GM18907 (cell line): ENCODE results near the gene ARHGAP24.
"Not testable (repeated sequence)": the region's sequence is repeated elsewhere in the genome, so short reads cannot be mapped to it uniquely, and the experiment has no call there.

Experiments
- ATAC-seq: cut with Tn5 transposase; IDR thresholded peaks from one replicate; pipeline ENCODE4 v1.9.1; 2021; ENCODE audit warnings: mild to moderate bottlenecking, moderate library complexity; ENCODE audit not compliant: unreplicated experiment

ARHGAP24 gene

GRCh38 chr4:85515701-85516100, 40.8 kb downstream of the ARHGAP24 start:
- no peak for ATAC-seq

DNA sequence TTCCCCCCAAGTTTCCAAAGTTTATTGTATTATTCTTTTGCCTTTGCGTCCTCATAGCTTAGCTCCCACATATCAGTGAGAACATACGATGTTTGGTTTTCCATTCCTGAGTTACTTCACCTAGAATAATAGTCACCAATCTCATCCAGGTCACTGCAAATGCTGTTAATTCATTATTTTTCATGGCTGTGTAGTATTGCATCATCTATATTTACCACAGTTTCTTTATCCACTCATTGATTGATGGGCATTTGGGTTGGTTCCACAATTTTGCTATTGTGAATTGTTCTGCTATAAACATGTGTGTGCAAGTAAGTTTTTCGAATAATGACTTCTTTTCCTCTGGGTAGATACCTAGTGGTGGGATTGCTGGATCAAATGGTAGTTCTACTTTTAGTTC, 43.6 kb downstream of the ARHGAP24 start:
- ATAC-seq, result not testable (repeated sequence)

DNA sequence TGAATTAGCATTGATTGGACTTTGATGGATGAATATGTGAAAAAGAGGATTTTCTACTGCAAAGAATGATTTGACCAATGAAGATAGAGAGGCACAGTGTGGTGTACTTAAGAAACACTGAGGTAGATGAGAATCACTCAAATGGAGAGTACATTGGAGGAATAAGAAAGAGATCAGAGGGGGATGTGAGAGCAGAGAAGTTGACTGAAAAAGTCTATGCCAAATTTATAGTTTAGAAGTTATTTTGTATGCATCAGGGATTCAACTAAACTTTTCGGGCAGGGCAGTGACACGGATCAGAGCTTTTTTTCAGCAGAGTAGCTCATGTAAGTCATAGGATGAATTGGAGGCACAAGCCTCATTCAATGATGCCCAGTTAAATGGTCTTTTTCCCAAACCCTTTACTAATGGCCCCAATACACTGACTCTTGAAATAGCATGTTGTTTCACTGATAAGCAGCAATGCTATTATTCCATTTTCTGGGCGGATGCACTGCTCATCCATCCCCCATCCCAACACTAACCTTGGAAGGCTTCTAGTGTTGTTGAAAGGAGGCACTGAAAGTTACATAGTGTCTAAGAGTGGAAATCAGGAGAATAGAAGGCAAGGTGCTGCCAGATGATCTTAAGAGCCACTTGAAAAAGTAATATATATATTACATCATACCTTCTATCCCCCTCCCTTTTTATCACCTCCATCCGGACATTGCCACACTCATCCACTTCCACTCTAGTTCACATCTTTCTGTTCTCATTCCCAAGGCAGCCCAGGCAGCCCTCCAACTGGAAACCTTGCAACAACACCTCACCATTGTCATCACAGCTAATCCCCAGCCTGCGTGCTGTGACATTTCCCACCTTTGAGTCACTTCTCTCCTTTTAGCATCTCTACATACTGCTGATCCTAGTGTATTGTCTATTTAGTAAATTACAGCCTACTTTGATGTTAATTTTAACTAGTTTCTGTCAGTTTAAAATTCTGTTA, 46.1 kb downstream of the ARHGAP24 start:
- no peak for ATAC-seq

GRCh38 chr4:85522277-85522676, 47.3 kb downstream of the ARHGAP24 start:
- ATAC-seq, result peak; percentile 48

- ATAC-seq, result no peak
Measured at GRCh38 chr4:85522836-85523235, 47.9 kb downstream of the ARHGAP24 start.

- ATAC-seq, result no peak
Measured at GRCh38 chr4:85527815-85528214, 52.9 kb downstream of the ARHGAP24 start.

- ATAC-seq, result no peak
Measured at GRCh38 chr4:85531560-85532341, 56.8 kb downstream of the ARHGAP24 start.

DNA sequence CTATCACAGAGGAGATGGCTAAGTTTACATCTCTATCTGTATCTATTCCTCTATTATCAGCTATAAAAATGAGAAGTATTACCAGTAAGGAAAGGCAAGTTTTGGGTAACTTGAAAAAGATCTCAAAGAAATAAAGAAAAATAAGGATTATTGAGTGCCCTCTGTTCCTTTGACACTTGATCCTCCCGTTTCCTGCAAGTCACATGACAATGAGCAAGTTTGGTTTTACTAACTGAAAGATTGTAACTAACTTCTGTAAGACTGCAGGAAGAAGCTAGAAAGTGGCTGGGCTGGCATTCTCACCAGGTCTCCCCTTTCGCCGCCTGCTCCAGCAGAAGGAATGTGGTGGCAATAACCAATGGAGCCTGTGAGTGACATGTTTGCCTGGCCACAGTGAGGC, 59.2 kb downstream of the ARHGAP24 start:
- no peak for ATAC-seq

DNA sequence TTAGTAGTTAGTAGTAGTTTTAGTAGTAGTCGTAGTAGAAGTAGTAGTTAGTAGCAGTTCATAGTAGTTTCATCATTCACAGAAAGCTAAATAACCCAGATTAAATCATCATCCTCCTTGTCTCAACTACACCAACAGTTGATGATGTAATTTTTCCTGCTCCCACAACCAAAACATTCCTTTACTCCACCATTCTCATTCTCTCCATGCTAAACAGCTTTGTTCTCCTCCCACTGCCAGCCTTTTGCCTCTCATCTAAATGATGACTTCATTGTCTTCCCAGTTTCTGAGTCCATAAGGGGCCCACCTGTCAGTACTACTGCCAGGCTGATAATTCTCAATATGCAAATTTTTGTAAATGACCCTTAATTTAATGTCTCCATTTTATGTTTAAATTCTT, 68.9 kb downstream of the ARHGAP24 start:
- ATAC-seq, result no peak

- ATAC-seq, result no peak
Measured at GRCh38 chr4:85544751-85545150, 69.8 kb downstream of the ARHGAP24 start.

DNA sequence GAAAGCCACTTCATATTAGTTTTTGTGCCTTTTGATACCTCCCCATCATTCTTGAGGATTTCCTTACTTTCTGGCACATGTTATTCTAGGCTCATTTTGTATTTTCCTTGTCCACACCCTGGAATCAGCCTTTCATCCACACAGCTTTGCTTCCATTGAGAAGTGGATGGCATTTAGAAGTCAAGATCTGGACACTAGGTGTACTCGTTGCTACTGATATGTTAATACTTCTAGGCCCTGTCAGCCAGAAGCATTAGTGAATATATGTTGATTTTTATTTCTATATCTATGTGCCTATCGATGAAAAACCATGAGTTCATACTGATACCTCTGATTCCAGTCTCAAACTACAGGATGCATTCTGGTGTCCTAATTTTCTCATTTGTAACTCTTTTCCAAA, 73.2 kb downstream of the ARHGAP24 start:
- no peak for ATAC-seq

DNA sequence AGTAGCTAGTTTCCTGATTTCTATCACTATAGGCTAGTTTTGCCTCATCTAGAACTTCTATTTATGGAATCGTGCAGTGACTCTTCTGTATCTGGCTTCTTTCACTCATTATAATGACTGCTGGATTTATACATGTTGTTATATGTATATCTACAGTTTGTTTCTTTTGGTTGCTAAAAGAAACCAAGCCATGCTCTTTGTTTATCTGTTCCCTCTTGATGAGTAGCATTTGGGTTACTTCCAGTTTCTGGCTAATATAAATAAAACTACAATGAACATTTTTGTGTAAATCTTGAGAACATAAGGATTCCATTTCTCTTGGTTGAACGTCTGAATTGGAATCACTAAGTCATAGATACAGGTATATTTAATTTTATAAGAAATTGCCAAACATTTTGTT, 73.9 kb downstream of the ARHGAP24 start:
- ATAC-seq, result no peak

- ATAC-seq, result no peak
Measured at GRCh38 chr4:85555206-85555605, 80.3 kb downstream of the ARHGAP24 start.

DNA sequence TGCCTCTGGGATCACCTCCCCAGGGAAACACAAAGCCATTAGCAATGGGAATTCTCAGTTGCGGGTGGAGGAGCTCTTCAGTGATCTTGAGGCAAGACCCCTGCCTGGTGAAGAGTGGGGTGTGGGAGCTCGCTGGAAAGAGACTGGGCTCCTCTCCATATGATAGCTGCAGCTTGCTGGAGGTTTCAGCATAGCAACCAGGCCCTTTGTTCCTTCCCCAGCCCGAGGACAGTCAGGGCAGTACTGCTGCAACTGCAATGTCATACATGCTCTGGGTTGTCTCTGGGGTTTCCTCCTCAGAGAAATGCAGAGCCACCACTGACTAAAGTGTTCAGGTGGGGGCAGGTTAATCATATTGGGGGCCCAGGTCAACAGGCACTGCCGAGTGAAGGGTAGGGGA, 81.3 kb downstream of the ARHGAP24 start:
- ATAC-seq, result peak; percentile 47

DNA sequence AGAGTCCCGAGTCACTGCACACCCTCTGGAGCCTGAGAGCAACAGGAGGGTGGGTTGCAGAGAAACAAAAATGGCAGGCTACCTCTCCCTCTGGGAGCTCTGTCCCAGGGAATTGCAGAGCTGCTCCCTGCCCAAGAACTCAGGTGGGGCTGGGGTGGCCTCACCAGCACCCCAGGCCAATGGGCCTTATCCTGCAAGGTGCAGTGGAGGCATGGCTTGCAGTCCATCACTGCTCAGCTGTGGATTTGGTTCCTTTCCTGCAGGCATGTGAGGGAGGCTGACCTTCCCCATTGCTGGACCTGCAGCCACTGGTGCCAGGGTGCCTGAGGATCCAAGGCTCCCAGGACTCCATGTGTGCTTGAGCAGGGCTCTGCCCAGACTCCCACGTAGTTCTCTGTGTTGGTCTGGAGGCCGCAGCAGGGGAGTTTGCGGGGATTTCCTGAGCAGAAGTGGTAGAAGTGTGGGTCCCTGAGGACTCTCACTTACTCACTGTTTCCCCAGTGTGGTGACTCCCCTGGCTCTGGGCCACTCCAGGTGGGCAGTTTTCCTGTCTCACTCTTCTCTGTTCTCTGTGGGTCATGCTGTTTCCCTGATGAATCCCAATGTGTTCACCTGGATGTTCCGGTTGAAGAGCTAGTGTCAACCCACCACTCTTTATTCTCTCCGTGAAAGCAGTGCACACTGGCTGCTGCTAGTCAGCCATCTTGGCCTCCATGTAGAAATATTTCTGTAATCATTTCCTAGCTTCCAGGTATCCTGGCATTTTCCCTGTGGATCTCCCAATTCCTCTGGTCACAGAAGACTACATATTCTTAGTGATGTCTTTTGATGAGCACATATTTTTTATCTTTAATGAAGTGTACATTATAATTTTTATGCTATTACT, 82.3 kb downstream of the ARHGAP24 start:
- peak; percentile 97 for ATAC-seq

- ATAC-seq, result no peak
Measured at GRCh38 chr4:85565761-85566480, 91.0 kb downstream of the ARHGAP24 start.

GRCh38 chr4:85569730-85570299, 94.9 kb downstream of the ARHGAP24 start:
- no peak for ATAC-seq

DNA sequence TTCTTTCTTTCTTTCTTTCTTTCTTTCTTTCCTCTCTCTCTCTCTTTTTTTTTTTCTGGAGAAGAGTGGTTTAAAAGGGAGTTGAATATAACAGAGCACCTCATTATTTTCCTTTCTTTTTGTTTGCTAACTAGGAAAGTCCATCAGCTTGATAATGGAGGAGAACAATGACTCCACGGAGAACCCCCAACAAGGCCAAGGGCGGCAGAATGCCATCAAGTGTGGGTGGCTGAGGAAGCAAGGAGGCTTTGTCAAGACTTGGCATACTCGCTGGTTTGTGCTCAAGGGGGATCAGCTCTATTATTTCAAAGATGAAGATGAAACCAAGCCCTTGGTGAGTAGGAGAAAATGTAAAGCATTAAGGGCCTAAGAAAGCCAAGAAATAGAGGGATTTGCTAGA, 95.4 kb downstream of the ARHGAP24 start:
- no peak for ATAC-seq

- ATAC-seq, result no peak
Measured at GRCh38 chr4:85571008-85571407, 96.1 kb downstream of the ARHGAP24 start.

DNA sequence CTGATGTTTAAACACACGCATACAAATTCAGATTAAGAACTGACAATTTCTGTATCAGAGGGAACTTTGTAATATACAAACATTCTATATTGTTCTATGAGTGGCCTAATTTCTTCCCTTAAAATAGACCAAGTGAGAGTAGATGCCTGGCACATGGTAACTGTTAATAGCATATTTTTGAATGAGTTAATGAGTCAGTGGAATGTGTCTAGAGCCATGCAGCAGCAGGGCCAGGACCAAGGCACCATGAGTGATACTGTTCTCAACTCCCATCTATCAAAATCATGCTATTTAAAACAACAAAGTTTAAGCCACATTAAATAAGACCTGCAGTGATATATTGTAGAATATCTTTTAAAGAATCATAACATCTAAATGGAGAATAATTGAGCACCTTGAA, 98.3 kb downstream of the ARHGAP24 start:
- ATAC-seq, result no peak
